Activated gamma-delta T cell (primary cell): ENCODE data around the gene DCAF15.
"Not testable (repeated sequence)": the region's sequence is repeated elsewhere in the genome, so short reads cannot be mapped to it uniquely, and the experiment has no call there.

Experiments used
- DNase-seq: peaks from one replicate; lab custom pipeline; 2025; lab: John Stamatoyannopoulos, UW
- total RNA-seq, 2 donors: gene quantifications; one replicate each; lab custom pipeline; 2026; lab: John Stamatoyannopoulos, UW

The DCAF15 gene
- total RNA-seq: 105 to 114 reads per million in 2 donors

GRCh38 chr19:13952154-13952930 lies at the start of gene DCAF15:
TSS of gene DCAF15 (plus strand) at chr19:13952509. CDS start at chr19:13952513, 4 bp downstream.
- peak; percentile 93 for DNase-seq

- no peak for DNase-seq
Observed at GRCh38 chr19:13902993-13903555, 49.2 kb upstream of the DCAF15 start.

- DNase-seq: peak; percentile 89
Observed at GRCh38 chr19:13905634-13906520, 46.4 kb upstream of the DCAF15 start, which contains the start of the genes BRME1 and CC2D1A. TSS of gene BRME1 (minus strand) at chr19:13906117. CDS start at chr19:13904892, 1,225 bp downstream. TSS of gene CC2D1A (plus strand) at chr19:13906201. CDS start at chr19:13906442, 241 bp downstream.

DNA sequence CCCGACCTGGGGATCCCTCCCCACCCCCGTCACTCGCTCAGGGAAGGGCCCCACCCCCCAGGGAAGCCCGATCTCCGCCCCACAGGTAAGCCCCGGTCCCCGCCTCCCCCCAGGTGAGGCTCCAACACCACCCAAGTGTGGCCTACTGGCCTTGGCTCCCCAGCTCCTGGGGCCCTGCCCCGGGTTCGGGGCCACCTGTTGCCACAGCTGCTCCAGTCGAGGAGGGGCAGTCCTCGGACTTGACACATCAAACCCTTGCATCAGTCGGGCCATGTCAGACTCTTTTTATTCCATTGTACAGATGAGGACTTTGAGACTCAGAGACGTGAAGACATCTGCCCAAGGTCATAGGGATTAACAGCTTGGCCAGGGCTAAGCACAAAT lies 45.8 kb upstream of the DCAF15 start:
- DNase-seq: no peak

DNA sequence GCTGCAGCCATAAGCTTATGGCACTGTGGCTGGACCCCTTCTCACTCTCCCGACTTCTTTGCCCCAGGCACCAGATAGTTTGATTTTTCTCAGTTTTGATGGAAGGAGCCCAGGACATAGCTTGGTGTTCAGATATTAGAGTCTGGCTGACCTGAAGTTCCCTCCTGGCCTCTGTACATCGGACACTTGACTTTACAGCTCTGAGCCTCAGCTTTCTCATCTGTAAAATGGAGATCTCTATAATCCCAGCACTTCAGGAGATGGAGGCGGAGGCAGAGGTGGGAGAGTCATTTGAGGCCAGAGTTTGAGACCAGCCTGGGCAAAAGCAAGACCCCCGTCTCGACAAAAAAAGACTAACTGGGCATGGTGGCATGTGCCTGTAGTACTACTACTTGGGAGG lies 45.4 kb upstream of the DCAF15 start:
- DNase-seq: no peak

DNA sequence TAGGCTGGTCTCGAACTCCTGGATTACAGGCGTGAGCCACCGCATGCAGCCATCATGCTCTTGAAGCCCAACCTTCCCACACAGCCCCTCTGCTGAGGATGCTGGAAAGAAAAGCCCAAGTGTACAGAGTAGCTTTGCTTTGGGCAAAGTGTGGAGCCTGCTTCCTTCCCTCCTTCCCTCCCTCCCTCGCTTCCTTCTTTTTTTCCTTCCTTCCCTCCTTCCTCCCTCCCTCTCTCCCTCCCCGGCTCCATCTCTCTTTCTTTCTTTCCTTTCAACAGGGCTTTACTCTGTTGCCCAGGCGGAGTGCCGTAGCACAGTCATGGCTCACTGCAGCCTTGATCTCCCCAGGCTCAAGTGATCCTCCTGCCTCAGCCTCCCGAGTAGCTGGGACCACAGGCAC lies 43.6 kb upstream of the DCAF15 start:
- DNase-seq: no peak

GRCh38 chr19:13909430-13909829 lies 42.9 kb upstream of the DCAF15 start:
- DNase-seq: no peak

DNA sequence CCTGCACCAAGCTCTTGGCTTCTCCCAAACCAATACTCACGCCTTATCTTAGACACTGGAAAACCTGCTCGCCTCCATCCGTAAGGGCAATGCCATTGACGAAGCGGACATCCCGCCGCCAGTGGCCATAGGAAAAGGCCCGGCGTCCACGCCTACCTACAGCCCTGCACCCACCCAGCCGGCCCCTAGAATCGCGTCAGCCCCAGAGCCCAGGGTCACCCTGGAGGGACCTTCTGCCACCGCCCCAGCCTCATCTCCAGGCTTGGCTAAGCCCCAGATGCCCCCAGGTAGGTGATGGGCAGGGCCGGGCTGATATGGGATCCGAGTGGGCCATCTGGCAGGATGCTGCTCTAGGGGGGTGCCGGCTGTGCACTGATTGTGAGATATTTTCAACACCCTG lies 39.0 kb upstream of the DCAF15 start:
- DNase-seq: no peak

- no peak for DNase-seq
Observed at GRCh38 chr19:13914777-13915176, 37.5 kb upstream of the DCAF15 start.

DNA sequence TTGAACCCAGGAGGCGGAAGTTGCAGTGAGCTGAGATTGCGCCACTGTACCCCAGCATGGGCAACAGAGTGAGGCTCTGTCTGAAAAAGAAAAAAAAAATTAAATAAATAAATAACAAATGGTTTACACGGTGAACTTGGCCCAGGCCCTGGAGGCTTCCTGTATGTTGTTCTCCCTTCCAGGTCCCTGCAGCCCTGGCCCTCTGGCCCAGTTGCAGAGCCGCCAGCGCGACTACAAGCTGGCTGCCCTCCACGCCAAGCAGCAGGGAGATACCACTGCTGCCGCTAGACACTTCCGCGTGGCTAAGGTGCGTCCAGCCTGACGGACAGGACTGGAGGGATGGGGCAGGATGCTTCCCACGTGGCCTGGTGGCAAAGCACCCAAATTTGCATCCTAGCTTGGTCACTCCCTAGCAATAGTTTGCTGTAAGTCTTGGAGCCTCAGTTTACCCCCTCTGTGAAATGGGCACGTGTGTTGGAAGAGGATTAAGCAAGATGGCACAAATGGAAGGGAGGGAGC lies 34.4 kb upstream of the DCAF15 start:
- DNase-seq: no peak

DNA sequence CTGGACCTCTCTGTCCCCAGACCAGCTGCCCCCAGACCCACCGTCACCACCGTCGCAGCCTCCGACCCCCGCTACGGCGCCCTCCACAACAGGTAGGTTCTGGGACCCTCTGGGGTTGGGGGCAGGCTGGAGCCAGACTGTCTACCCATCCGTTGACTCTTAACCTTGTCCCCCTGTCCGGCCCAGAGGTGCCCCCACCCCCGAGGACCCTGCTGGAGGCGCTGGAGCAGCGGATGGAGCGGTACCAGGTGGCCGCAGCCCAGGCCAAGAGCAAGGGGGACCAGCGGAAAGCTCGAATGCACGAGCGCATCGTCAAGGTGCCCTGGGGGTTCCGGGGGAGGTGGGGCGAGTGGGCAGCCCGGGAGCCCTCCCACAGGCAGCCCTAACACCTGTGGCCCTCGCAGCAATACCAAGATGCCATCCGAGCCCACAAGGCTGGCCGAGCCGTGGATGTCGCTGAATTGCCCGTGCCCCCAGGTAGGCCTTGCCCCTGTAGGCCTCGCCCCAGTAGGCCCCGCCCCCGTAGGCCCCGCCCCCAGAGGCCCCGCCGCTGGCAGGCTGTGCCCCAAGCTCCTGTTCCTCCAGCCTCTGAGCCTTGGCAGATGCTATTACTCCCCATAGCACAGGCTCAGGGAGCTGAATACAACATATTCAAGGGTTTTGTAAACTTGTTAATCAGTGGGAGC lies 33.4 kb upstream of the DCAF15 start:
- DNase-seq: no peak

DNA sequence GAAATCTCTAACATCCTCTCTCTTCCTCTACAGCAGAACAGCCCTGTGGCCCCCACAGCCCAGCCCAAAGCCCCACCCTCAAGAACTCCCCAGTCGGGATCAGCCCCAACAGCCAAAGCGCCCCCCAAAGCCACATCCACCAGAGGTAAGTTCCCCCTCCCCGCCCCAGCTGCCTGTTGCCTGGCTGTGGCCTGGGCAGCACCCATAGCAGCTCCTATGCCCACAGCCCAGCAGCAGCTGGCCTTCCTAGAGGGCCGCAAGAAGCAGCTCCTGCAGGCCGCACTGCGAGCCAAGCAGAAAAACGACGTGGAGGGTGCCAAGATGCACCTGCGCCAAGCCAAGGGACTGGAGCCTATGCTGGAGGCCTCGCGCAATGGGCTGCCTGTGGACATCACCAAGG lies 31.8 kb upstream of the DCAF15 start:
- no peak for DNase-seq

DNA sequence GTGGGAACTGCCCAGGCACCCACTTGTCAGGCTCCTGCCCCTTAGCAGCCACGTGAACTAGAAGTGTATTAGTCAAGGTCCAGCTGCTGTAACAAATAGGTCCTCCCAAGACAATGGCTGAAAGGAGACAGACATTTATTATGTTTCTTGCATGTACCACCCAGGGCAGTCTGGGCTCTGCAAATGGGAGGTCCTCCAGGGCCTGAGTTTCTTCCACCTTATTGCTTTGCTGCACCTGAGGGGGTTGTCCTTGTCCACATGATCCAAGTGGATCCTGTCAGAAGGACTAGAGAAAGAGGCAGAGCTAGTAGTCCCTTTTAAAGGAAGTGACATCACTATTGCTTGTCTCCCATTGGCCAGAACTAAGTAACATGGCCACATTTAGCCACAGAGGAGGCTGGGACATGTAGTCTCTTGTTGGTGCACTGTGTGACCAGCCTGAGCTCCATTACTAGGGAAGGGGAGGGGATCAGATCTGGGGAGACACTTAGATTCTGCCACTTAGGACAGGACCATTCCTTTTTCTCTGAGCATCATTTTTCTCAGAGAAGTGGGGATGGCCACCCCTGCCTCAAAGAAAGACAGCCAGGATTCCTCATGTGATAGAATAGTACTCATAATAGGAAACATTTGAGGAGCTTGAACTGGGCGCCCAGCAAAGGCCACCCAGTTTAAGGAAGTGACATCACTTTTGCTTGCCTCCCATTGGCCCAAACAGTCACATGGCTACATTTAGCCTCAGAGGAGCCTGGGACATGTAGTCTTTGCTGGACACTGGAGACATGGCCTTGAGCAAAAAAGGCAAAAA lies 31.2 kb upstream of the DCAF15 start:
- no peak for DNase-seq

GRCh38 chr19:13922118-13922517 lies 30.2 kb upstream of the DCAF15 start:
- not testable (repeated sequence) for DNase-seq

GRCh38 chr19:13923194-13923987 lies 28.9 kb upstream of the DCAF15 start:
- DNase-seq: no peak

DNA sequence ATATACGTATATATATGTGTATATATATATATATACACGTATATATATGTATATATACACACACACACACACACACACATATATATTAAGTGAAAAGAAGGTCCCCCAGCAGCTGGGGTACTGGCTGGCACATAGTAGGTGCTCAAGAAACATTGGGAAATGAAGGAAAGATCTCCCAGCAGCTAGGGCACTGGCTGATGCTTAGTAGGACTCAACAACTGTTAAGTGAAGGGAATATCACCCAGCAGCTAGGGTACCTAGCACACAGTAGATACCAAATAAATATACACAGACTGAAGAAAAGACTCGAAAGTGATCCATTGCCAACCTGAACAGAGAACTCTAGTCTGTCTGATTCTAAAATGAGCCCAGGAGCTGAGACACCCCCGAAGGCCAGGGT lies 26.3 kb upstream of the DCAF15 start:
- no peak for DNase-seq

DNA sequence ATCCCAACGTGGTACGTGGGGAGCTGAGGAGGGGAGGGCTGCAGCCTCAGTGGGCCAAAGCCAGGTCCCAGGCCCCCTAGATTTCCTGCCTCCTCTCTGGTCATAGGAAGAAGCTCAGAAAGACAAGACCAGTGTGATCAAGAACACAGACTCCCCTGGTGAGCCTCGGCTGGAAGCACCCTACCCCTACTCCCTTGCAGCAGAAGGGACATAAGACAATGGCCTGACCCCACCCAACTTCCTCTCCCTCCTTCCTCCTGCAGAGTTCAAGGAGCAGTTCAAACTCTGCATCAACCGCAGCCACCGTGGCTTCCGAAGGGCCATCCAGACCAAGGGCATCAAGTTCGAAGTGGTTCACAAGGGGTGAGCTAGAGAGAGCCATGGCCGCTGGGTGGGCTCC lies 25.6 kb upstream of the DCAF15 start:
- DNase-seq: no peak

DNA sequence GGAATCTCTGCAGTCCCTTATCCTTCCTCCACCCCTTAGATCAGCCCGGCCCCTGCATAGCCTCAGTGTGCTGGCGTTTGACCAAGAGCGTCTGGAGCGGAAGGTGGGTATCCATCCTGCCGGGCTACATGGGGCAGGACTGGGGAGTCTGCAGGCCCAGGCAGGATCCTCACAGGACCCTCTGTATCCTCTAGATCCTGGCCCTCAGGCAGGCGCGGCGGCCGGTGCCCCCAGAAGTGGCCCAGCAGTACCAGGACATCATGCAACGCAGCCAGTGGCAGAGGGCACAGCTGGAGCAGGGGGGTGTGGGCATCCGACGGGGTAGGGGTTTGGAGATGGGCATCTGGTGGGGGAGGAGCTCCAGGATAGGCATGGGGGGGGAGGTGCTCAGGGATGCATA lies 23.0 kb upstream of the DCAF15 start:
- DNase-seq: no peak

- DNase-seq: no peak
Observed at GRCh38 chr19:13929956-13930355, 22.4 kb upstream of the DCAF15 start.

DNA sequence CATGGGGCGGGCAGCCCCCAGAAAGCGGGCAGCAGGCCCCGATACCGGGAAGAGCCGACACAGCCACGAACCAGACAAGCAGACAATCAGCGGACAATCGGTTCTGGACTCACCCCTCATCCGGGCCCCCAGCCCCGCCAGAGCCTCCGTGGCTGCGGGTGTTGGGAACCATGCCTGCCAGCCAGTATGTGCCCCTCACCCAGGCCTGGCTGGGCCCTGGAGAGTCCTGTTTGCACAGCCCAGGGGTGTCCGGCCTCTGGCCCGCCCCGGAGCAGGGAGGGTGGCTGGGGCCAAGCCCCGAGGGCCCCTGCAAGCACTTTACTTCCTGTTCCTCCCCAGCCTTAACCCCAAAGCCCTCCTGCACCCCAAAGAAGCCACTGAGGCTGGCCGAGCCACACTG lies 21.9 kb upstream of the DCAF15 start:
- DNase-seq: no peak
